ENCODE data around the gene SMC6.

Gene SMC6

GRCh38 chr2:17615147-17615546 is 138.5 kb downstream of the SMC6 start:
- DNase-seq, result no peak

GRCh38 chr2:17614174-17614930 is 139.3 kb downstream of the SMC6 start:
- DNase-seq, result no peak
